NCI-H510A (cell line): ENCODE measurements around the gene MEMO1.
"Not testable (repeated sequence)": the region's sequence is repeated elsewhere in the genome, so short reads cannot be mapped to it uniquely, and the experiment has no call there.

ENCODE experiments used
- DNase-seq: peaks from one replicate; lab custom pipeline; 2025; lab: John Stamatoyannopoulos, UW

Gene MEMO1

GRCh38 chr2:31998731-31999383 lies 12.0 kb downstream of the MEMO1 start:
- DNase-seq: no peak

DNA sequence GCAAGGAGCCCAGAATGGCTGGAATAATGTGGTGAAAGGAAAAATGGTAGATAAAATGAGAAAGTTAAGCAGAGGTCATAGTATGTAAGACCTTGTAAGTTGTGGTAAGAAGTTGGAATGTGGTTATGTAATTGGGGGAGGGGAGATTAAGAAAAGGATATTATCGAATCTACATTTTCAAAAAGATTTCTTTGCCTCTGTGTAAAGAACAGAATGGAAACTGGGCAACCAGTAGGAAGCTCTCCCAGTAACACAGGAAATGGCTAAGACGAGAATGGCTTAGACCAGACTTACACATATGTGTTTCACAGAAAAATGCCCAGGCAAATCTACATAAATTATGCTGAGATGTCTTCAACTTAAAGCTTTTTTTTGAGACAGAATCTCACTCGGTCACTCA lies 13.2 kb downstream of the MEMO1 start:
- DNase-seq: no peak

DNA sequence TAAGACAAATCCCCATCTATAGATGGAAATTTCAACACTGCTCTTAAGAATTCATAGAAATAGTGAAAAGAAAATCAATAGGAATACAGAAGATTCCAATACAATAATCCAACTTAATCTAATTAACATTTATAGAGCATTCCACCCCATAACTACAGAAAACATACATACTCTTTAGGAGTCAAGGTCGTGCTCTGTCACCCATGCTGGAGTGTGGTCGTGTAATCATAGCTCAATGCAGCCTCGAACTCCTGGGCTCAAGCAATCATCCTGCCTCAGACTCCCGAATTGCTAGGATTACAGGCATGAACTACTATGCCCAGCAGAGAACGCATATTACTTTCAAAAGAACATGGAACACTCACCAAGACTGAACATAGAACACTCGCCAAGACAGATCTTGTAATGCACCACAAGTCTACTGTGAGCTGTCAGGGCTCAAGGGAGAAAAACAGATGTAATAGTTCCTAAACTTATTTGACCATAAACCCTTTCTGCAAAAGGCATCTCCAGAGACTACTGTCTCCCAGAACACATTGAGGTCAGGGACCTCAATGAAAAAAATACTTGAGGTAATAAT lies 14.1 kb downstream of the MEMO1 start:
- no peak for DNase-seq

DNA sequence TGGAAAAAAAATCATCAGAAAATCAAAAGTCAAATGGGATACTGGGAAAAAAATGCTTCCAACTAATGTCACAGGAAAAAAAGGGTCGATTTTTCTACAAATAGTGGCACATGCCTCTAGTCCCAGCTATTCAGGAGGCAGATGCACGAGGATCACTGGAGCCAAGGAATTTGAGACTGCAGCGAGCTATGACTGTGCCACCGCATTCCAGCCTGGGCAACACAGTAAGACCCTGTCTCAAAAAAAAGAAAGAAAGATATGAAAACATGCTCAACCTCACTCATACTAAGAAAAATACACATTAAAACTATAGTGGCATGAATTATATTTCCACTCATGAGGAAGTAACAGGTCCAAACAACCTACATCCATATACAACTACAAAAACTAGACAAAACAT lies 17.9 kb downstream of the MEMO1 start:
- no peak for DNase-seq

DNA sequence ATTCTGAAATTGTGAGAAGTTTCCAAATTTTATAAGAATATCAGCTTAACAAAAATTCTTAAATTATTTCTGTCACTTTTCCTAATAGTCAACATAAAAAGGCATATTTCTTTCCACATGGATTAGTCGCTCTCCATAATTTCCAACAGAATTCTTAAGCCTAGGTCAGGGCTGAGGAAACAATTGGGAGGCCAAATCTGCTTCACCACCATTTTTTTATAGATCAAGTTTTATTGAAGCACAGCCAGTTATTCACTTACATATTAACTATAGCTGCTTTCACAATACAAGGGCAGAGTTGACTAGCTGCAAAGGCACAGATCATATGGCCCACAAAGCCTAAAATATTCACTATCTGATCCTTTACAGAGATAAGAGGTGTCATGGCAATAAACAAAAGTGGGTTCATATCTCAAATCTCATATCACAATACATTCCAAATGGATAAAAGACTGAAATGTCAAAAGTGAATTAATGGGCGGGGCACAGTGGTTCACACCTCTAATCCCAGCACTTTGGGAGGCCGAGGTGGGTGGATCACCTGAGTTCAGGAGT lies 18.7 kb downstream of the MEMO1 start:
- DNase-seq: no peak

- DNase-seq: no peak
Observed at GRCh38 chr2:31989946-31990345, 20.9 kb downstream of the MEMO1 start.

DNA sequence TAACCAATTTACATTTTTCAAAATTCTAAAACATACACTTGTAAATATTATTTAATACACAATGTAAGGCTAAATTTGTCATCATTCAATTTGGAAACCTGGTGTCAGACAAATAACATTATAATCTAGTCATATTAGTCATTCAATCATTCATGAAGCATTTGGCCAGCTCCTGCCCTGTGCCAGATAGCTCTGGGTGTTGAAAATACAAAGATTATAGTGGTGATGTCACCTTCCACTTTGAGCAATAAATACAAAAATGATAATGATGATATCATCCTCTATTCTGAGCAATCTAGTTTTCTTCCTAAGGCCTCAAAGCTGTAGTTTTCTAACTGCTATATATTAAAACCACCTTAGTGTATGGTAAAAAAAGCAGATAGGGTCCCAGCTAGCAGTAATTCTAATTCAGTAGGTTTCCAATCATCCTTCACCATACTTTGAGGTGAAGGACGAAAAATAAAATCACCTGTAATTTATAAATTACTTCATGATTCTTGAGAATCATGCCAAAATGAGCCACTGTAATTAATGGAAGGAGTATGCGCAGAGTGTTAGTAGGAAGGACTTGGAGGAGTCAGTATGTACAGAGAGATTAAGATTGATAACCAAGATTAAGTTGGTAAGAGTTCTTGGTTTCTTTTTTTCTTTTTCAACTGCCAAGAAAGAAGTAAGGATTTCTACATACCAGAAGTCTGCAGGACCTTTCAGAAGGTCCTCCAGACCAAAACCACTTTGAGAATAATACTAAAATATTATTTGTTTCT lies 23.2 kb downstream of the MEMO1 start:
- DNase-seq: no peak

GRCh38 chr2:31986906-31987305 lies 23.9 kb downstream of the MEMO1 start:
- DNase-seq: no peak

DNA sequence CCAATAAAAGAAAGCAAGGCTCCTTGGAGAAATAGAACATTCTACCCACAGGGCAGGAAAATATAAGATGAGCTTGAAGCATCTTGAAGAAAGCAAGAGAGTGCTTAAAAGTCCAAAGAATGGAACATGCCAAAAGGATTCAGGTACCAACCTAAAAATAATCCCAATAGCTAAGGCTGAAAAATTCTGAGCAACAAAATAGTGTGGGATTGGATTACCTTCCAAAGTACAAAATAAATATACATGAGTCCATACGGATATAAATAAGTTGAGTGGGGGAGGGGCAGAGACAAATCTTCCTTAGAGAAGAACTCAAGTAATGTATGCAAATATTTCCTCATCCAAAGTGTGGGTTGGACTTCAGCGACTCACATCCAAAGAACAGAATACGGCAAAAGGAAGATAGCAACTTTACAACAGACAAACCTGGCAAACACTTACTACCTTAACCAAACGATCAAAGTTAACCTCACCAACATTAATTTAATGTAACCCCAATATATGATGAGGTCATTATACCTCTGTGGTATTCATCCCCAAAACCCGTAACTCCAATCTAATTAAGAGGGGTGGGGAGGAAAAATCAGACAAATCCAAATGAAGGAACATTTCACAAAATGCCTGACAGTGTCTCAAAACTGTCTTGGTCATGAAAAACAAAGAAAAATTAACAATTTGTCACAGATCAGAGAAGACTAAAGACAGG lies 26.9 kb downstream of the MEMO1 start:
- no peak for DNase-seq

- DNase-seq: no peak
Observed at GRCh38 chr2:31980674-31981356, 30.0 kb downstream of the MEMO1 start.

GRCh38 chr2:31979956-31980355 lies 30.9 kb downstream of the MEMO1 start:
- no peak for DNase-seq

DNA sequence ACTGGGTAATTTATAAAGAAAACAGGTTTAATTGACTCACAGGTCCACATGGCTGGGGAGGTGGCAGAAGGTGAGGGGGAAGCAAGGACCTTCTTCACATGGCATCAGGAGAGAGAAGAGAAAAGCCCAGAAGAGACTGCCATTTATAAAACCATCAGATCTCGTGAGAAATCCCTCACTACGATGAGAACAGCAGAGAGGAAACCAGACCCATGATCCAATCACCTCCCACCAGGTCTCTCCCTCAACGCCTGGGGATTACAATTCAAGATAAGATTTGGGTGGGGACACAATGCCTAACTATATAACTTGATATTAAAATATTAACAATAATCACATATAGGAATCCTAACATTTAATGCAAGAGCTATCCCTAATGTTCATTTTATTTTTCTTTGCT lies 31.8 kb downstream of the MEMO1 start:
- DNase-seq: no peak

DNA sequence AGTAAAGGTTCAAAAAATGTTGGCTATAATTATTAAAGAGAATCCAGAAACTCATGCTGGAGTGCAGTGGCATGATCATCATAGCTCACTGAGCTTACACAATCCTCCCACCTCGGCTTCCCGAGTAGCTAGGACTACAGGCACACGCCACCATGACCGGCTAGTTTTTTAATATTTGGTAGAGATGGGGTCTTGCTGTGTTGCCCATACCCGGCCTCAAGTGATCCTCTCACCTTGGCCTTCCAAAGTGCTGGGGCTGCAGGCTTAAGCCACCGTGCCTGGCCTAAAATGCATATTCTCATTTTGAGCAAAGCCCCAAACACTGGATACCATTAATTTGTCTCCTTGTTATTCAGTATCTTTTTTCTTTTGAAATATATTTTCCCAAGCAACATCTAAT lies 32.4 kb downstream of the MEMO1 start:
- DNase-seq: no peak

DNA sequence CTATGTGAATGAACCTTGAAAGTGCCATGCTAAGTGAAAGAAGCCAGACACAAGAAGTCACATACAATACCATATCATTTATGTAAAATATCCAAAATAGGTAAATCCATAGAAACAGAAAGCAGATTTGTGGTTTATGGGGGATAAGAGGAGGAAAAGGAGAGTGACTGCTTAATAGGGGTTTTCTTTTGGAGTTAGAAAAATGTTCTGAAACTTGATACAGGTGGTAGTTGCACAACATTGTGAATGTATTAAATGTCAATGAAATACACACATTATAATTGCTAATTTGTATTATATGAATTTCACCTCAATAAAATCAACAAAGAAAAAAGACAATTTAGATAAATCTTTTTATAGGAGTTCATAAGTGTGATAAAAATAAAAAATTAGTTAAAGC lies 37.1 kb downstream of the MEMO1 start:
- no peak for DNase-seq

DNA sequence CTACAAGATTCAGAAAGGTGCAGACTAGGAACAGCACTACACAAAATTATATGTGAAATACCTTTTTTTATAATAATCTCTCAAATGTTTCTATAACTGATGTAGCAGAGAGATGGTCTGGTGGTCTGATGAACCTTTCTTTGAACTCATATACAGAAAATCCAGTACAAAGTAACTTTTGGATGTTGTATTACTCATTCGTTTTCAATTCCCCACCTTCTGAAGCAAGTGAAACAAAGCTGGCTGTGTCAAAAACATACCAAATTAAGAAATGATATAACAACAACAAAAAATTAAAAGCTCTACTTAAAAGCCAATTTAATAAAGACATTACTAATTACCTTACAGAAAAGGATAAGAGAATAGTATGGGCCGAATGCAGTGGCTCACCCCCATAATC lies 38.7 kb downstream of the MEMO1 start:
- DNase-seq: no peak

DNA sequence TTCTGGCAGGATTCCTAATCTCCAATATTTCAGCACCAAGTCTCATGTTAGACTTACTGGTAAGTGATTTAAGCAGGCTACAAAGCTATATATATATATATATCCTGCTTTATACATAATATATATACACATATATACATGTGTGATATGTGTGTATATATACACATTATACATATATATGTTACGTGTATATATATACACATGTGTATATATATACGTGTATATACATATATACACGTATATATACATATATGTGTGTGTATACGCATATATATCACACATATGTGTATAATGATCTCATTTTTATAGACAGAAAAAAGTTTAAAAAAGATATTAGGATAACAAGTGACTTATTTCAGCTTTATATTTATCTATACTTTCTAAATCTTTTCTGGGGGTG lies 41.6 kb downstream of the MEMO1 start:
- no peak for DNase-seq

DNA sequence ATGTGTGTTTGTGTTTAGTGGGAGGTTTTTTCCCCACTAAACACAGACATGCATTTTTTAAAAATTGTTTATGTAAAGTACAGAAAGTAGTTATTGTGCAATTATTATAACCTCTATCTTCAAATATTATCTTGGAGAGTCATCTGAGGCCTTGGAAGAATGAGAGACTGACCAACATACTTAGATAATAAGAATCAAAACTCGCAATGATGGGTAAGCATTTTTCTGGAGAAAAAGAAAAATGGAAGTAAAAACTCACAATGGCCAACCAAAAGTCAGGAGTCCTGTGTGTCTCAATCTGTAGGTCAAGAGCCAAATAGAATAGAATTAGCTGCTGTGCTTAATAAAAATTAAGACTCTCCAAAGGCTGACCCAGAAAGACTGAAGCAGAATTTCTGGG lies 43.0 kb downstream of the MEMO1 start:
- no peak for DNase-seq

DNA sequence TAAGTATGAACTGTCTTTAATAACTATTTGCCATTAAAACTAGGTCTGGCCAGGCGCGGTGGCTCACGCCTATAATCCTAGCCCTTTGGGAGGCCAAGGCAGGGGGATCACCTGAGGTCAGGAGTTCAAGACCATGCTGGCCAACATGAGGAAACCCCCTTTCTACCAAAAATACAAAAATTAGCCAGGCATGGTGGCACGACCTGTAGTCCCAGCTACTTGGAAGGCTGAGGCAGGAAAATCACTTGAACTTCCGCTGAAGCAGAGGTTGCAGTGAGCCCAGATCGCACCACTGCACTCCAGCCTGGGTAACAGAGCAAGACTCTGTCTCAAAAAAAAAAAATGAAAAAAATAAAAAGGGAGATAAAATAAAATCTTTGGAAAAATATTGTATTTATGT lies 44.4 kb downstream of the MEMO1 start:
- not testable (repeated sequence) for DNase-seq

GRCh38 chr2:31965094-31965493 lies 45.7 kb downstream of the MEMO1 start:
- no peak for DNase-seq

GRCh38 chr2:31962757-31963361 lies 47.9 kb downstream of the MEMO1 start:
- no peak for DNase-seq

- DNase-seq: no peak
Observed at GRCh38 chr2:31958140-31958717, 52.6 kb downstream of the MEMO1 start.
